Activated CD4-positive, alpha-beta T cell treated with anti-CD3 and anti-CD28 coated beads, Interleukin-2, amount 50 U/mL, for 16 hours (primary cell): ENCODE measurements around the gene METTL22.
A peak's percentile ranks its signal among the peaks of the same experiment; 100 is the strongest.

Source experiments
- DNase-seq: peaks from one replicate; pipeline ENCODE4 v3.0.0-alpha.2; 2020

The METTL22 gene, protein sequence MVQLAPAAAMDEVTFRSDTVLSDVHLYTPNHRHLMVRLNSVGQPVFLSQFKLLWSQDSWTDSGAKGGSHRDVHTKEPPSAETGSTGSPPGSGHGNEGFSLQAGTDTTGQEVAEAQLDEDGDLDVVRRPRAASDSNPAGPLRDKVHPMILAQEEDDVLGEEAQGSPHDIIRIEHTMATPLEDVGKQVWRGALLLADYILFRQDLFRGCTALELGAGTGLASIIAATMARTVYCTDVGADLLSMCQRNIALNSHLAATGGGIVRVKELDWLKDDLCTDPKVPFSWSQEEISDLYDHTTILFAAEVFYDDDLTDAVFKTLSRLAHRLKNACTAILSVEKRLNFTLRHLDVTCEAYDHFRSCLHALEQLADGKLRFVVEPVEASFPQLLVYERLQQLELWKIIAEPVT

DNA sequence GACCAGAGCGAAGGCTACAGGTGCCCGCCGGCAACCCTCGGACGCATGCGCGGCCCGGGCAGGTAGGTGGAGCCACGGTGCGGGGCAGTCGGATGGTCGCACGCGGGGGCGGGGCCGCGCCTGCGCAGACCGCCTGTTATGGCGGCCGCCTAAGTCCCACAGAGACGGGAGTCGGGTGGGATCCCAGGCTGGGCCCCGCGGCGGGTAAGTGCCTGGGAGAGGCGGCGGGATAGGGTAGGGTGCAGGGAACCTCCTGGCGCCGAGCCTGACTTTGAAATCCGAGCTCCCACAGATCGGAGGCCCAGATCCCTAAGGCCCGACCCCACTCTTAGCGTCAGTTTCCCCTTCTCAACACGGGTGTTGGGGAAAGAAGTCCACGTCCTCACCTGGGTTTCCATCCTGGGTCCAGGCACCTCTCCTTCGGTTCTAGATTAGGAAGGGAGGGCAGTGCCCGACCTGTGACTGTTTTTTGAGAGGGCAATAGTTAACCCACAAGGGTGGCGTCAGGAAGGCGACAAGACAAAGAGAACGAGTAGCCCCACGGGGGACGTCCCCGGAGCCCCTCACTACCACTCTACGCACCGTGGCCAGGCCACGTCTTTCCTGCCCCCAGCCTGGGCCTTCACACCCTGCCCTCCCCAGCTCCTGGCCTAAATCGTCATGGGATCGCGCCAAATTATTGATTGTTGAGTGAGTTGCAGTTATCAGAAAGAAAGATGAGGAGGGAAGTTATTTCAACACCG lies at the start of gene METTL22:
METTL22 (plus strand) TSS at position 127 of the 743 bp plus-strand sequence. CDS start 3,968 bp downstream, outside the sequence.
- DNase-seq, result peak; percentile 93

DNA sequence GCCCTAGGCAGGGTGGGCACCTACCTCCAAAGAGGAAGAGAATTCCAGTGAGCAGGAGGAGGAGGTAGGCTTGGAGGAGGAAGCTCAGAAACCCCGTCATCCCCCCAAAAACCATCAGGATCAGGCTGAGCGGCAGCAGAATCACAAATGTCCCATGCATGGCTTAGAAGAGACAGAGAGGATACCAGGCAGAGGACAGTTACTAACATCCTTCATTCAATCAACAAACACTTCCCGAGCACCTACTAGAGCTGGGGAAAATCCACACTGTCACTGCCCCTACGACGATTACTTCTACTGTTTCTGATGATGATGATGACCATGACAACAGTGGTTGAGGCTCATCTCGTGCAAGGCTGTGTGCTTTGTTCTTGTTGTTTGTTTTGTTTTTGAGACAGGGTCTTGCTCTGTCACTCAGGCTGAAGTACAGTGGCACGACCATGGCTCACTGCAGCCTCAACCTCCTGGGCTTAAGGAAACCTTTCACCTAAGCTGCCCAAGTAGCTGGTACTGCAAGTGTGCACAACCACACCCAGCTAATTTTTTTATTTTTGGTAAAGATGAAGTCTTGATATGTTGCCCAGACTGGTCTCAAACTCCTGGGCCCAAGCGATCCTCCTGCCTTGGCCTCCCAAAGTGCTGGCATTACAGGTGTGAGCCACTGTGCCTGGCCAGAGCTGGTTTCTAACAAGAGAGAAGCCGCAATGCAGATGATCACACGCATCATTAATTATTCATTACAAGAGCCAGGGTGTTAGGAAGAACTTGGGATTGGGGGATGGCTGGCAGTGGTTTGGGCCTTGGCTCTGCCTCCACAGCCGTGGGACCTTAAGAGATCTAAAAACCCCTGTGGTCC lies 49.2 kb upstream of the METTL22 start:
- DNase-seq, result no peak

DNA sequence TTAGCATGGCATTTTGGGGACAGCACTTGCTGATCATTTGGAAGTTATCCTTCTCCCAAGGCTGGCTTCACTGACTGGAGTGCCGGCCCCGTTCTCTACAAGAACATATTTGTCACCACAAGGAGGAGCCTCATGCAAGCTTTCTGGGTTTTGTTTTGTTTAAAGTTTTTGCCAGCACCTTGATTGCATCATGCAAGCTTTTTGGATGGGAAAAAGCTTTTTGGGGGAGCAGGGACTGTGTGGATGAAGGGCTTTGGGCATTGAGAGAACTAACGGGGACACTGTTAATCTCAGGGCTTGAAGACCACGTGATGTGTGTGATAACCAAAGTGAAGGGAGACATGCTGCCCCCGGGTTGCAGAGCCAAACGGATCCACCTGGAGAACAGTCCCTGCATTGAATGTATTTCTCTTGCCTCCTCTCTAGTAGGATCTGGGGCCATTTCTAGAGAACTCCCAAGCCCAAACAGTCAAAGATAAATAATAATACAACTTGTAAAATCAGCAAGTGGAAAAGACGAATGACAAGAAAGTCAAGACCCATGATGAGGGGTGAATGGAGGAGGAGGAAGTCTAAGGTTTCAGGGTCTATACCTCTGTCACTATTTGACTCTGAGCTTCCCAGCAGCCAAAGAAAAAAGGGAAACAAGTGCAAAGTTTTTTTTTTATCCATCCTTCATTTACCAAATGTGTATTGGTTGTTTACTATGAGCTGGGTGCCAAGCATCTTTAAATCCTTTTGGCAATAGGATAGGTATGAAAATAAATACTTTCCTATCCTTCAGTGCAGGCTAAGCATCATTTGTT lies 48.4 kb upstream of the METTL22 start:
- DNase-seq, result no peak

DNA sequence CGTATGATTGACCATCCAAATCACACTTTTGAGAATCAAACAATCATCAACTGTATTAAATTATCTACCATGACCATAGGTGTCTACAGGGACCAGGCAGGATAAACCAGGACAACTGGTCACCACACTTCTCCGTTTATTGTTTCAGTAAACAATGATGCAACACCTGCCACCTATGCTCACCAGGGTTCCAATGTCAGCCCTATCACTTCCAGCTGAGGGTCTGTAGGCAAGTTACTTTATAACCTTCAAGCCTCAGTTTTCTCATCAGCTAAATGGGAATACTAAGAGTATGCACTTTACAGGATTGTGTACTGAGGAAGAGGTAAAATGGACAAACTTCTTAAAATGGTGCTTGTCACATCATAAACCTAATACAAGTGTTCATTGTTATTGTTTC lies 46.1 kb upstream of the METTL22 start:
- no peak for DNase-seq

DNA sequence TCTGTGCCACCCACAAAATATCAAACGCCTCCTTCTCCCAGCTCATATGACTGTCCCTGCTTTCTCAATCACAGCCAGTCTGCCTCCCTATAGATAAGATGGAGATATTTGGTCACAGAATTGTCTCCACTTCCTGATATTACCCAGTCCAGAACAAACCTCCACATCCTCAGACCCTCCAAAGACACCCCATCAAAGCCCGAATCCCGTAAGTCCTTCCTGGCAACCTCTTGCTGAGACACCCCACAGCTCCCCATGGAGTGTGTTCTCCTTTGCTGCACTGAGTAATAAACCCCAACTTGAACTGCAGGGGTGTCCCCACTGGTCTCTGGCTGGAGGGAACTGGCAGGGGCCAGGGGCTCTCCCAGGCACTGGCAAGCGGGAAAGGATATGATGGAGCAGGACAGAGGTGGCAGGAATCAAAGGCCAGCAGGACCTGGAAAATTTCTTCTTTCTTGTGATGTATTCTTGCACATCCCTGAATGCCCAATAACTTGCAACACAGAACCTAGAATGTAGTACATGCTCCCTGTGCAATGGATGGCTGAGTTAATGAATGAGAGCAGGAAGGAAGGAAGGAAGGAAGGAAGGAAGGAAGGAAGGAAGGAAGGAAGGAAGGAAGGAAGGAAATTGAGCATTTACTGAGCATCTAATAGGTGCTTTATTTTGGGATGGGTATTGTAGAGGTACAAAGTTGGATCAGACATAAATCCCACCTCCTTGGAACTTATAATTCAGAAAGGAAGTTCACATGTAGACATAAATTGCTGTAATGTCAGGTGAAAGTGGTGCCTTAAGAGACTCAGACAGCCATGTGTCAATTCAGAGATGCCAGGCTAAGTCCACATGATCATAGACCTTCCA lies 45.1 kb upstream of the METTL22 start:
- no peak for DNase-seq

DNA sequence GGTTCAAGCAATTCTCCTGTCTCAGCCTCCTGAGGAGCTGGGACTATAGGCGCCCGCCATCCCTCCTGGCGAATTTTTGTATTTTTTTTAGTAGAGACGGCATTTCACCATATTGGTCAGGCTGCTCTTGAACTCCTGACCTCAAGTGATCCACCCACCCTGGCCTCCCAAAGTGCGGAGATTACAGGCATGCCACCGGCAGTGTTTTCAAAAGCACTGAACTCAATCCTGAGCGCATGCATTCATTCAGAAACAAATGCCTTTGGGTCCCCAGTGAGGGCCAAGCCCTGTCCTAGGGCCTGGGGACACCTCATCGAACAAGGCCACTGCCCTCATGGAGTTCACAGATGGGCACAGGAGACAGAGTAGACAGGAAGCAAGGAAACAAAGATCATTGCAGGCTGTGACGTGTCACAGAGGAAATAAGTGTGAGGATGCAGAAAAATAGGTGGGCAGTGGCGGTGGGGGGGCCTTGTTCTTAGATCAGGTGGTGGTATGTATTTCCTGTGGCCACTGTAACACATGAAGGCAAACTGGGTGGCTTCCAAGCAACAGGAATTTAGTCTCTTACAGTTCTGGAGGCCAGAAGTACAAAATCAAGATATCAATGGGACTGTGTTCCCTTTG lies 43.7 kb upstream of the METTL22 start:
- no peak for DNase-seq

DNA sequence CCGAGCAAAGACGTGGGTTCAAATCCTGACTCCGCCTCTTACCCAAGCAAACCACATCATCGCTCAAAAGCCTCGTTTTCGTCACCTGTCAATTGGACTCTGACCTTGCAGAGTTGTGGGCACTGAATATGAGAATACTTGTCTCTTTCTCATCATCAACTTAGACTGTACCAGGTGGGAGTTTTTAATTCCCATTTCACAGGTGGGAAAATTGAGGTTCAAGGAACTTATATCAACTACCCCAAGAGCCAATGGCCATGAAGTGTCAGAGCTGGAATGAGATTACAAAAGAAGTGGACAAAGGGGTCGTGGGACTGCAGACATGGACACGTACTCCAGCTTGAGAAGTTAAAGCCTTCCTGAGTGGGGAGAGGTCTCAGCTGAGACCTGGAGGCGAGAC lies 41.9 kb upstream of the METTL22 start:
- DNase-seq, result no peak

DNA sequence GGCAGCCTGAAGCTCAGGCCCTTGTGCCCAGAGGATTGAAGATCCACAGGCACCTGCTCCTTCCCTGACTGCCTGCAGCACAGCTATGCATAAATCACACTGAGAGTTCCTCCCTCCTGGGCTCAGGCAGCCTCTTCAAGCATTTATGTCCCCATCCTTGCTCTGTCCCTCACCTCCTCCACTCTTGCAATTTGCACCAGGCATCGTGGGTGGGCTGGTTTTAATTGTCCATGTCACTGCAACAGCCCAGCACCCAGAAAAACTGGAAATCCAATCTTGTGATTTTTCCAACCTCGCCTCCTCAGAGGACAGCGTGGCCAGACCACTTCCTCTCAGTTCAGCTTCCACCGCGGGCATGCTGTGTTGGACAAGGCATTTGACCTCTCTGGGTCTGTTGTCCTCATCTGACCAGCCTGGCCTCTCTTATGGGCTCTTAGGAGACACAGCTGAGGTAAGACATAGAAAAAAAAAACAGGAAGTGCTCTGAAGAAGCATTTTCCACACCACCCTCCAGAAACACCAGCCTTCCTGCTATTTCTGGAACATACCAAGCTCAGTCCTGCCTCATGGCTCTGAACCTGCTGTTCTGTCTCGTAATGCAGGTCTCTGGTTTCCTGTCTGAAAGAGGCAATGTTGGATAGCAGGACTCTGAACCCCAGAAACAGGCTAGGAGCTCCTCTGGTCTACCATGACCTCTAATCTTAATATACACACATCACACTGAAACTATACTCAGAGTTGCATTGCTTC lies 39.5 kb upstream of the METTL22 start:
- DNase-seq, result no peak

DNA sequence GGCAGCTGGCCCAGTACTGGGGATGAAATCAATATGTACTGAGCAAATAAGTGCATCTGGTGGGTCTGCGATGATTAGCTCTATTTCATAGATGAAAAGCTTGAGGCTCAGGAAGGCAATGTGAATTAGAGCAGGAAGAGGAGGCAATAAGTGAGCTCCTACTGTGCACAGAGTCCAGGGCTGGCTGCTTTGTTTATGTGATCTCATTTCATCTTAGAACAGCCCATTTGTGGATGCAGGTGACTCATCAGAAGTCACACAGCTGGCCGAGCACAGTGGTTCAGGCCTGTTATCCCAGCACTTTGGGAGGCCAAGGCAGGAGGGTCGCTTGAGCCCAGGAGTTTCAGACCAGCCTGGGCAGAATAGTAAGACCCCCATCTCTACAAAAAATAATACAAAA lies 38.3 kb upstream of the METTL22 start:
- DNase-seq, result no peak

DNA sequence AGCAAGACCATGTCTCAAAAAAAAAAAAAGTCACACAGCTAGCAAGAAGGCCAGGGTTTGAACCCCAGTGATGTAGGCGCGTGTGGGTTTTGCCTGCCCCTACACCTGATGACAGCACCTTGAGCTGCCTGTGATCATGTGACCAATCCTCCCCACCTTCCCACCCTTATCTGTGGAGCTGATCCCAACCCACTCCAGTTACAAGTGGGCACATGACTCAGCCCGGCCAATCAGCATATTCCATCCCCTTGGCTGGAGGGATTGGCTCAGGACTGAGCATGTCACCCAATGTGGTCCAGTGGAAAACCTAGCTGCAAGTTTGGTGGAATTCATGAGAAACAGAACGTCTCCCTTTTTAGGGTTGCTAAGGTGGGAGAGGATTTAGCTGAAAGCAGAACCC lies 37.8 kb upstream of the METTL22 start:
- no peak for DNase-seq

DNA sequence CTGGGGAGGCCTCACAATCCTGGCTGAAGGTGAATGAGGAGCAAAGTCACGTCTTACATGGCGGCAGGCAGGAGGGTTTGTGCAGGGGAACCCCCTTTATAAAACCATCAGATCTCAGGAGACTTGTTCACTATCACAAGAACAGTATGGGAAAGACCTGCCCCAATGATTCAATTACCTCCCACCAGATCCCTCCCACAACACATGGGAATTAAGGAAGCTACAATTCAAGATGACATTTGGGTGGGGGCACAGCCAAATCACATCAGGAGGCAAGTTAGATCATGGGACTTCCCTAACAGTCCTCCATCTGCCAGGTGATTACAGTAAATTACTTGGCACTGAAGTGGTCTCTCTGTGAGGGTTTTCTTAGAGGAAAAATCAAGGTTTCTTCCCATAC lies 36.5 kb upstream of the METTL22 start:
- DNase-seq, result no peak

DNA sequence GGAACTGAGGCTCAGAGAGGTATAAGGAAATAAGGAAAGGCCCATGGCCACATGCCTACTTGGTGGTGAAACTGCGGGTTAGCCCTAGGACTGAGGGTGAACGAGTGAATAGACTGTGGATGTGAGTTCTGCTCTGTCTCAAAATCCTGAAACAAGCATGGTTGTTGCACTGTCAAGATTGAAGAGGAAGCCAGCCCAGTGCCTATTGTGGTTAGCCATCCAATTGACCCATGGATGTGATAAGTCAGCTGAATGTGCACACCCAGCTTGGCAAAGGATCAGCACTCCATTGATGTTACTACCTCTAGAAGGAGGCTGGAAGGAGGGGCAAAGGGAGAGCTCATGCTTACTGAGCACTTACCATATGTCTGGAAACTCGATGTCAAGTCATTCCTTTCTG lies 35.6 kb upstream of the METTL22 start:
- DNase-seq, result no peak

DNA sequence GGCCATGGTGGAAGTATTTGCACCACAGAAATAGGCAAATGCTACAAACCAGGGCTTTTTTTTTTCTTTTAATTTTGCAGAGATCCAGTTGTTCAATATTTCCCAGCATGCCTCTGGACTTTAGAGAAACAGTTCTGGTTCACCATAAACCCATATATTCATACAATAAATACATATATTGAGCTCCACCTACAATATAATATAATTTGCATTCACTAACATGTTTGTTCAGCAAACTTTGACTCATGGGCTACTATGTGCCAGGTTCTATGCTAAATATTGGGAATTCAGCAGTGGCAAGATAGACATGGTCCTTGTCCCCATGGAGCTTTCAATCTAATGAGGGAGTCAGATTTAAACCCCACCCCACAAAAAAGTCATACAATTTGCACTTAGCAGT lies 34.4 kb upstream of the METTL22 start:
- DNase-seq, result no peak

DNA sequence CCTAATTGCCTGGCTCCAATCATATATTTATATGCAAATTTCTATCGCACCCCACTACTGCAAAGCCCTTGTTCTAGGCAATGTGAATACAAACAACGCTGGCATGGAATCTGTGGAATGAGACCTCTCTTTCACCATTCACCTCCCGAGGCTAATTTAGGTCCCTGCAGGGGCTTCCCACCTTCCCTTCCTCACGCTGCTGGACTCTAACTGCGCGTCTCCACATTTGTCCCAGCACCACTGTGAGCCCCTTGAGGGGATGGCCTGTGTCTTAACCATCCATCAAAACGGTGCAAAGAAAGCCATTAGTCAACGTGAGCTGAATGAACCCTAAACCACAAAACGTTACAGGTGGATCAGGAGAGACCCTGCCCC lies 32.8 kb upstream of the METTL22 start:
- no peak for DNase-seq

DNA sequence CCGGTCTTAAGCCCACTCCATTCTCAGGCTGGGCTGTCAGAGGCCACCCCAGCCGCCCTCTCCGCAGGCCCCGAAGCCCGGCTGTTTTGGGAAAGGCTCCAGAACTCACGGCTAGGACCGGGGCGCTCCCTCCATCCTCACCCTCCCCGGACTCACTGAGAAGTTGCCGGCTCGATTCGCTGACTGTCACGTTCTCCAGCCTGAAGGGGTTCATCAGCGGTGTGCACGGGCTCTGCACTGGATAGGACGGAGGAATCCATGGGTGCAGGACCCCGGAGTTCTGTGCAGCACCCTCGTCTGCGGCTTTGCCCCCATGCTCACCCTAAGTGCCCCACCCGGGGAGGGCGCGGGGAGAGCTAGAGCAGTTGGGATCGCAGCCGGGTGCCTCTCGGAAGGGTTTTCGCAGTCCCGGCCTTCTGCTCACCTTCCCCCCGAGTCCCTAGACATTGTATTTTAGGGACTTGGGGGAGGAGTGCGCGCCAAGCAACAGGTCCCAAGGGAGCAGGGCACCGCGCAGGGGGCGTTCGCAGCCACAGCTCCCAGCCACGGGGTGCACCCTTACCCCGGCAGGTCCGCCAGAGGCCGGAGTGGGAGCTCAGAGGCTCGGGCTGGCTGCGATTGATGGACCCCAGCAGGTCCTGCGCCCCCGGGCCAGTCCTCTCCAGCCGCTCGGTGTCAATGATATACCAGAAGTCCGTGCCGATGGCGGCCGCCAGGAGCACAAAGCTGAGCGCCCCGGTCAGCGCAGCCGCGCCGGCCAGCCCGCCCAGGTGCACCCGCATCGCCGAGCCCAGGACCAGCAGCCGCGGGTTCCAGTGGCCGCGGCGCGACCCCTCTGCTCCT lies 32.2 kb upstream of the METTL22 start:
- no peak for DNase-seq

DNA sequence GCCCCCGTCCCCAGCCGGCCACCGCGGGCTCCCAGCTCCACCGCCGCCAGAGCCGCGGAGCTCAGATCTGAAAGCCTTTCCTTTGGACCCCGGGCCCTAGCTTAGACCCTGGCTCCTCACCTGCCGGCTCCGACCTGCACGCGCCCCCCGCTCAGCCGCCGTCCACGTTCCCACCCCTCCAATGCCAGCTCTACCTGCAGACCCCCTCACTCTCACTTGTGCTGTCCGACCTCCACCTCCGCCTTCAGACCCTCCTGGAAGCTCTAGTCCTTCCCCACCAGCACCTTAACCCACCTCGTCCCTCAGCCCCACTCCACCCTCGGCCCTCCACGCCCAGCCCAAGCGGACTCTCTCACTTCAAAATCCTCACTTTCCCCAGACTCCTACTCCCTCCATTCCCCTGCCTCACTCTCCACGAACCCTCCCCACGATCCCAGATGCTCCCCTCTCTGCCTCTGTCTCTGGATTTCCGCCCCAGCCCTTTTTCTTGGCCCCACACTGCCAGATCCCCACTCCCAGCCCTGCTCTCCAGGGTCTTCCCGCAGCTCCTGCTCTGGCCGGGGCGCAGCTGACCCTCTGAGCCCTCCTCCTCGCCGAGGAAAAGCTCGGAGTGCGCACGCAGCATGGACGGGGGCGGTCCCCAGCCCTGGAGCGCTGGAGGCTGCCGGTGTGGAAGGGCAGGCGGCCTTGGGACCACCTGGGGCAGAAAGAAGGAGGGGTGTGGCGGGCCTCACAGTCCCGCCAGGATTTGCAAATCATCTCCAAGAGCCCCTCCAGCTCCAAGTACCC lies 31.4 kb upstream of the METTL22 start, which contains the start of gene TMEM114:
TMEM114 (minus strand) TSS at position 612 of the 789 bp plus-strand sequence. CDS start 673 bp downstream, outside the sequence.
- DNase-seq, result no peak

DNA sequence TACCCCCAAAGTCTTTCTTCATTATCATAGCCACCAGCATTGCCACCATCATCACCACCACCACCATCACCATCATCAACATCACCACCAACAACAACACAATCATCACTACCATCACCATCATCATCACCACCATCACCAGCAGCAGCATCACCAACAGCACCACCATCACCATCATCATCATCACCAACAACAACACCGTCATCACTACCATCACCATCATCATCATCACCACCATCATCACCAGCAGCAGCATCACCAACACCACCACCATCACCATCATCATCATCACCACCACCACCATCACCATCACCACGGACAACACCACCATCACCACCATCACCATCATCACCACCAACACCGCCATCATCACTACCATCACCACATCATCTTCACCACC lies 30.7 kb upstream of the METTL22 start:
- no peak for DNase-seq

DNA sequence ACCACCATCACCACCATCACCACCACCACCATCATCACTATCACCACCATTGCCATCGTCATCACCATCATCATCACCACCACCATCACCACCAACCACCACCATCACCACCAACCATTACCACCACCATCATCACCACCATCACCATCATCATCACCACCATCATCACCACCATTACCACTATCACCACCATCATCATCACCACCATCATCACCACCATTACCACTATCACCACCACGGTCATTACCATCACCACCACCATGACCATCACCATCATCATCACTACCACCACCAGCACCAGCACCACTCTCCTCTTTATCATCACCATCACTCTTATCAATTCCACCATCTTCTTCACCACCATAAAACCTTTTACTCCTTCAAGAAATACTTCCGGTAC lies 30.0 kb upstream of the METTL22 start:
- DNase-seq, result no peak
